ENCODE results near the gene SLC41A3. TPM values are rescaled to one million over a fixed set of nuclear protein-coding genes. Genes with fewer than 3 reads are reported as not detected.

The SLC41A3 gene
- total and polyA plus RNA-seq, 2 donors (not counting 1 experiment from before 2014, with no cell fraction given) = 49.4 to 52.8 TPM

DNA sequence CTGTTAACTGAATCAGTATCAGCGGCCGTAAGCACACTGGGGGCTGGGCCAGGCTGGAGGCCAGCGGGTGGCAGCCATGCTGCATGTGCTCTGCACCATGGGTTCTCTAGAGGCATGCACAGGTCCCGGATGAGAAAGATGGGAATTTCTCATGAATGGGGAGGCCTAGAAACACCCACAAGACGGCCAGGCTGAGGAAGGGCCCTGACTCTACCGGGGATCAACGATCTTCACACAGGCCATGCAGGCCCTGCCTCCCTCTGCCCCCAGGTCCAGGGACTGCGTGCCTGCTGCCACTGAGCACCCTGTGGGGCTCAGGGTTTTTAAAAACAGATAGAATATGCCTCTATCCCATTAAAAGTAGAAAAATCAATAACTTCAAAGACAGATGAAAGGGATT is 32.7 kb downstream of the SLC41A3 start:
- Histone ChIP-seq H3K27me3 (ENCODE audit: control insufficient read depth, insufficient read depth, low read length) (no peaks in the 10 kb centered on the region), H4K20me1 (ENCODE audit: control insufficient read depth, extremely low read depth, insufficient read depth, low read length) (no peaks in the 10 kb centered on the region), H3K79me2 (ENCODE audit: control insufficient read depth, insufficient read depth, low read length) (no peaks in the 10 kb centered on the region), H3K9ac (ENCODE audit: insufficient read depth, low read length) (no peak overlapping the region), H3K4me3 (replicated peaks in 1 of 4; ENCODE audit: control extremely low read depth in 1 of 4, insufficient read depth in 1 of 4, low read depth in 3 of 4, low read length in 4 of 4) (no peak overlapping the region), H3K4me1 (ENCODE audit: control insufficient read depth, extremely low read depth, insufficient read depth, low read length) (no peaks in the 10 kb centered on the region), H3K4me2 (ENCODE audit: extremely low read depth, insufficient read depth, low read length) (no peak overlapping the region), H3K36me3 (ENCODE audit: control insufficient read depth, insufficient read depth, low read length) (no peaks in the 10 kb centered on the region), H3K27ac (ENCODE audit: insufficient read depth, low read length) (no peak overlapping the region), H2AFZ (ENCODE audit: low read length) (no peak overlapping the region), H3K9me3 (ENCODE audit: control insufficient read depth, insufficient read depth, low read depth, low read length) (no peaks in the 10 kb centered on the region)
- TF ChIP-seq, protein P1, sequence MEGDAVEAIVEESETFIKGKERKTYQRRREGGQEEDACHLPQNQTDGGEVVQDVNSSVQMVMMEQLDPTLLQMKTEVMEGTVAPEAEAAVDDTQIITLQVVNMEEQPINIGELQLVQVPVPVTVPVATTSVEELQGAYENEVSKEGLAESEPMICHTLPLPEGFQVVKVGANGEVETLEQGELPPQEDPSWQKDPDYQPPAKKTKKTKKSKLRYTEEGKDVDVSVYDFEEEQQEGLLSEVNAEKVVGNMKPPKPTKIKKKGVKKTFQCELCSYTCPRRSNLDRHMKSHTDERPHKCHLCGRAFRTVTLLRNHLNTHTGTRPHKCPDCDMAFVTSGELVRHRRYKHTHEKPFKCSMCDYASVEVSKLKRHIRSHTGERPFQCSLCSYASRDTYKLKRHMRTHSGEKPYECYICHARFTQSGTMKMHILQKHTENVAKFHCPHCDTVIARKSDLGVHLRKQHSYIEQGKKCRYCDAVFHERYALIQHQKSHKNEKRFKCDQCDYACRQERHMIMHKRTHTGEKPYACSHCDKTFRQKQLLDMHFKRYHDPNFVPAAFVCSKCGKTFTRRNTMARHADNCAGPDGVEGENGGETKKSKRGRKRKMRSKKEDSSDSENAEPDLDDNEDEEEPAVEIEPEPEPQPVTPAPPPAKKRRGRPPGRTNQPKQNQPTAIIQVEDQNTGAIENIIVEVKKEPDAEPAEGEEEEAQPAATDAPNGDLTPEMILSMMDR (conservative IDR thresholded peaks at IDR 0.05 in 1 of 2, IDR thresholded peaks at IDR 0.05 in 1 of 2; ENCODE audit: low read depth in 1 of 2, low read length in 2 of 2) = no peak
- TF ChIP-seq EZH2 (IDR thresholded peaks at IDR 0.05; ENCODE audit: low read length, missing control alignments) = no peak
- DNase-seq (ENCODE audit: low read depth in 2 of 2) = no peak

DNA sequence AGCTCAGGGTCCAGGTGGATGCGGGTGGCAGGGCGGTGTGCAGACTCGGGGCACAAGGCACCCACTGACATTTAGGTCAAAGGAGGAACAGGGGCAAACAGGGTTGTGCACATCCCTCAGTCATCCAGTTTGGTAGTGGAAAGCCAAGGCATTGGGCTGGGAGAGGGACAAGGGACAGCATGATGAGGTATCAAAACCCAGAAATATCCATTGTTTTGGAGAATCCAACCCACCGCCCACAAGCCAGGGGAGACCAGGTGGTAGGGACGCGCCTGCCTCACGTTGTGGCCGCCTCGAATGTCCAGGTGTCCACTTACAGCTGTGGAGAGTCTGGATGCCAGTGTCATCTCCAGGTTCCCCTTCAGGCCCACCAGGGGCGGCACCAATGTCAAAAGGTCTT is 33.3 kb downstream of the SLC41A3 start:
- TF ChIP-seq, protein P1 (conservative IDR thresholded peaks at IDR 0.05 in 1 of 2, IDR thresholded peaks at IDR 0.05 in 1 of 2; ENCODE audit: low read depth in 1 of 2, low read length in 2 of 2) = no peak
- no peak for TF ChIP-seq EZH2 (IDR thresholded peaks at IDR 0.05; ENCODE audit: low read length, missing control alignments)
- Histone ChIP-seq H3K27me3 (ENCODE audit: control insufficient read depth, insufficient read depth, low read length) (no peaks in the 10 kb centered on the region), H3K79me2 (ENCODE audit: control insufficient read depth, insufficient read depth, low read length) (no peaks in the 10 kb centered on the region), H3K4me2 (ENCODE audit: extremely low read depth, insufficient read depth, low read length) (no peak overlapping the region), H3K9ac (ENCODE audit: insufficient read depth, low read length) (no peak overlapping the region), H4K20me1 (ENCODE audit: control insufficient read depth, extremely low read depth, insufficient read depth, low read length) (no peaks in the 10 kb centered on the region), H3K4me3 (replicated peaks in 1 of 4; ENCODE audit: control extremely low read depth in 1 of 4, insufficient read depth in 1 of 4, low read depth in 3 of 4, low read length in 4 of 4) (no peak overlapping the region), H3K9me3 (ENCODE audit: control insufficient read depth, insufficient read depth, low read depth, low read length) (no peaks in the 10 kb centered on the region), H3K36me3 (ENCODE audit: control insufficient read depth, insufficient read depth, low read length) (no peaks in the 10 kb centered on the region), H3K27ac (ENCODE audit: insufficient read depth, low read length) (no peak overlapping the region), H2AFZ (ENCODE audit: low read length) (no peak overlapping the region), H3K4me1 (ENCODE audit: control insufficient read depth, extremely low read depth, insufficient read depth, low read length) (no peaks in the 10 kb centered on the region)
- no peak for DNase-seq (ENCODE audit: low read depth in 2 of 2)

DNA sequence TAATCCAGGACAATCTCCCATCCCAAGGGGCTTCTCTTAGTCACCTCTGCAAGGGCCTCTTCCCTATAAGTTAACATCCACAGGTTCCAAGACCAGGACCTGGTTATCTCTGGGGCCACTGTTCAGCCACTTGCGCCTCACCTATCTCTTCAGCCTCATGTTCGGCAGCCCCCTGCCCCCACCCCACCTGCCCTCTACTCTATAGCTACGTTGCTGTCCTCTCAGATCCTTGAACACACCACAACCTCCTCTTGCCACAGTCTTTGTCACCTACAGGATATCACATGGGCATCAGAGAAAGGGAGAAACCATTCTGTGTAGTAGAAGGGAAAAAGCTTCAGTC is 33.9 kb downstream of the SLC41A3 start:
- Histone ChIP-seq H3K4me1 (ENCODE audit: control insufficient read depth, extremely low read depth, insufficient read depth, low read length) (no peaks in the 10 kb centered on the region), H2AFZ (ENCODE audit: low read length) (no peak overlapping the region), H3K36me3 (ENCODE audit: control insufficient read depth, insufficient read depth, low read length) (no peaks in the 10 kb centered on the region), H3K79me2 (ENCODE audit: control insufficient read depth, insufficient read depth, low read length) (no peaks in the 10 kb centered on the region), H3K27ac (ENCODE audit: insufficient read depth, low read length) (no peak overlapping the region), H3K9ac (ENCODE audit: insufficient read depth, low read length) (no peak overlapping the region), H4K20me1 (ENCODE audit: control insufficient read depth, extremely low read depth, insufficient read depth, low read length) (no peaks in the 10 kb centered on the region), H3K4me2 (ENCODE audit: extremely low read depth, insufficient read depth, low read length) (no peak overlapping the region), H3K27me3 (ENCODE audit: control insufficient read depth, insufficient read depth, low read length) (no peaks in the 10 kb centered on the region), H3K9me3 (ENCODE audit: control insufficient read depth, insufficient read depth, low read depth, low read length) (no peaks in the 10 kb centered on the region), H3K4me3 (replicated peaks in 1 of 4; ENCODE audit: control extremely low read depth in 1 of 4, insufficient read depth in 1 of 4, low read depth in 3 of 4, low read length in 4 of 4) (no peak overlapping the region)
- no peak for DNase-seq (ENCODE audit: low read depth in 2 of 2)
- TF ChIP-seq, protein P1 (conservative IDR thresholded peaks at IDR 0.05 in 1 of 2, IDR thresholded peaks at IDR 0.05 in 1 of 2; ENCODE audit: low read depth in 1 of 2, low read length in 2 of 2) = no peak
- TF ChIP-seq EZH2 (IDR thresholded peaks at IDR 0.05; ENCODE audit: low read length, missing control alignments) = no peak
